GM06990 (cell line): ENCODE results near the gene LRCH4.
A peak's percentile ranks its signal among the peaks of the same experiment; 100 is the strongest.

Source experiments
- DNase-seq: peaks from one replicate; pipeline ENCODE4 v3.0.0-alpha.2; 2011; ENCODE audit not compliant: insufficient read length; ENCODE audit errors: extremely low read depth
- H3K27me3 ChIP-seq: replicated peaks from 2 replicates; pipeline ENCODE4 v1.6.0; 2011; ENCODE audit warnings: low read length; ENCODE audit not compliant: control insufficient read depth, insufficient read depth
- H3K36me3 ChIP-seq: 2 replicates; pipeline ENCODE4 v1.5.1; 2011; ENCODE audit warnings: low read length; ENCODE audit not compliant: control insufficient read depth, insufficient read depth
- H3K4me3 ChIP-seq: replicated peaks from 2 replicates; pipeline ENCODE4 v1.5.1; 2011; ENCODE audit warnings: low read depth, mild to moderate bottlenecking, control low read depth, low read length
- CTCF ChIP-seq: IDR thresholded peaks from 2 replicates; pipeline ENCODE4 v1.5.1; 2011; ENCODE audit warnings: low read length, control low read depth, mild to moderate bottlenecking, inconsistent platforms; ENCODE audit not compliant: insufficient read depth, poor library complexity, severe bottlenecking

LRCH4 gene

GRCh38 chr7:100620239-100620638, 34.3 kb upstream of the LRCH4 start:
- no peak for TF ChIP-seq CTCF
- Histone ChIP-seq H3K4me3 (no peak overlapping the region), H3K27me3 (no peaks in the 10 kb centered on the region), H3K36me3 (no peaks in the 10 kb centered on the region)
- no peak for DNase-seq

- no peak for TF ChIP-seq CTCF
- H3K4me3 ChIP-seq: no peak overlapping the region
- DNase-seq: no peak
- H3K27me3 ChIP-seq: no peaks in the 10 kb centered on the region
- no peaks in the 10 kb centered on the region for H3K36me3 ChIP-seq
Observed at GRCh38 chr7:100614308-100614861, 28.5 kb upstream of the LRCH4 start.

- no peak for DNase-seq
- H3K36me3 ChIP-seq: no peaks in the 10 kb centered on the region
- no peaks in the 10 kb centered on the region for H3K27me3 ChIP-seq
- H3K4me3 ChIP-seq: no peak overlapping the region
- no peak for TF ChIP-seq CTCF
Observed at GRCh38 chr7:100613412-100614175, 27.7 kb upstream of the LRCH4 start.

DNA sequence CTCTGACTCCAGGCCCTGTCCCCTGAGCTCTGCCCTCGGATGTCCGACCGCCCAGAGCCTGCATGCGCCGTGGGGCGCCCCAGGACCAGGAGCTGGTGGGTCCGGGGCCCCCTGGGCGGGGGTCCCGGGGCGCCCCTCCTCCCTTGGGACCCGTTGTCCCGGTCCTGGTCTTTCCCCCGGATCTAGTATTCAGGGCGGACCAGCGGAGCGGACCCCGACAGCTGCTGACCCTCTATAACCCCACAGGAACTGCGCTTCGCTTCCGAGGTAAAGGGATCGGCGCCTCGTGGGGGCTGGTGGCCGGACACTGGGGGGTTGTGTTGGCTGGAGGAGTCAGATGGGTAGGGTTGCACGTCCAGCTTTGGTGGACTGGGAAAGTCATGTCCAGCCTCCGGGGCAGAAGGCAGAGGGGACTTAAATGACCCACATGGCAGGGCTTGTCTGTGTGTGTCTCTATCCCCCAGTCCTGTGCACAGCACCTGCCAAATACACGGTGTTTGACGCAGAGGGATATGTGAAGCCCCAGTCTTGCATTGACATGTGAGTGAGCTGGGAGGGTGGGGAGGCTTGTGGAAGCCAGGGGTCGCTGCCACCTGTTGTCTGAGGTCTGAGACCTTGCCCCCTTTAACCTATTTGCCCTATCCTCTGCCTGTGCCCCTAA, 26.9 kb upstream of the LRCH4 start:
- H3K4me3 ChIP-seq: peak overlapping the region; percentile 75

DNA sequence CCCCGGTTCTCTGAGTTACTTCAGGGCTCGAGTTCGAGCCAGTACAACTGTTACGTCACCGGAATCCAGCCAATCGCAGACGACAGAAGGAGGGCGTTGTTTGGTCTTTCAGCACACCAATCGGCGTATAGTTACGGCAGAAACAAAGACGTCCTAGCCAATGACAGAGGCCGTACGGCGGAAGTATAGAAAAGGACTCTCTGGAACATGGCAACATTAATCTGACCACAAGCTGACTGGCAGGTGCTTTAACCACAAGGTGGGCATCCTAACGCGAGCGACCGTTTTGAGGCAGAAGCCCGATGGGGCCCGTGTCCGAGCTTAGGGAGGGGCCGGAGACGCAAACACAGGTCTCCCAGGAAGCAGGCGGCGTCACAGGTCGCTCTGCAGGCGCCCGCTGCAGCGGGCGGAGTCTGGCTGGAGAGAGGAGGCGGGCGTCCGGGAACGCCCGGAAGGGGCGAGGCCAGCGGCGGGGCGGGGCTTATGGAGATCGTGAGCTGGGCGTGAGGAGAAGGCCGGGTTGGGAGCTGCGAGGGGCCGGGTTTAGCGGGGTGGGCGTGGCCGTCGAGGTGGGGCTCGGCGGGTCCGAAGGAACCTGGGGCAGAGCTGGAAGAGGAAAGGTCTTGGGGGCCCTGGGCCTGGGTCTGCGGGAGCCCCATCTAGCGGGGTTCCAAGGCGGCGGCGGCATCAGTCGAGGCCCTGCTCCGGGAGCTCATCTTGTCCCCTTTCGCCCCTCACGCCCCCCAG, 26.2 kb upstream of the LRCH4 start, which contains the start of gene MOSPD3:
TSS of gene MOSPD3 (plus strand) at position 558 of the 747 bp plus-strand sequence. CDS start 252 bp downstream, outside the sequence.
- peak; percentile 98 for DNase-seq
- no peak for TF ChIP-seq CTCF
- H3K27me3 ChIP-seq: no peaks in the 10 kb centered on the region
- peak within 1 kb of the TSS; percentile 75 for H3K4me3 ChIP-seq
- no peaks in the 10 kb centered on the region for H3K36me3 ChIP-seq

More for the DNA sequence above, 26.9 kb upstream of the LRCH4 start:
- no peak for DNase-seq
- TF ChIP-seq CTCF: peak; percentile 26
- no peaks in the 10 kb centered on the region for H3K27me3 ChIP-seq
- no peaks in the 10 kb centered on the region for H3K36me3 ChIP-seq
